Liver (tissue), 9 donors: ENCODE data around the gene CIB1. TPM values are rescaled to one million over a fixed set of nuclear protein-coding genes. Genes with fewer than 3 reads are reported as not detected.

Experiments used
- DNase-seq: peaks from one replicate; pipeline ENCODE4 v3.0.0-alpha.2; 2017; ENCODE audit warnings: low spot score
- H3K27ac ChIP-seq, 2 donors: one replicate each; pipeline ENCODE4 v1.7.0; 2013; ENCODE audit warnings: inconsistent platforms in 2 of 2, low read length in 2 of 2, control low read depth in 1 of 2, low read depth in 1 of 2, mild to moderate bottlenecking in 1 of 2
- H3K27me3 ChIP-seq, 4 donors: one replicate each; pipeline versions ENCODE4 v1.6.1 to v1.7.0; 2013; ENCODE audit warnings: low read length in 3 of 4, inconsistent platforms in 1 of 4, mild to moderate bottlenecking in 1 of 4, moderate library complexity in 1 of 4; ENCODE audit not compliant: control insufficient read depth in 4 of 4, insufficient read depth in 4 of 4
- H3K36me3 ChIP-seq, 4 donors: one replicate each; pipeline versions ENCODE4 v1.6.1 to v1.7.0; 2013; ENCODE audit warnings: low read length in 3 of 4, mild to moderate bottlenecking in 3 of 4, low read depth in 1 of 4, moderate library complexity in 1 of 4; ENCODE audit not compliant: control insufficient read depth in 4 of 4, insufficient read depth in 3 of 4
- H3K4me1 ChIP-seq, 4 donors: one replicate each; pipeline versions ENCODE4 v1.6.1 to v1.7.0; 2013; ENCODE audit warnings: low read length in 3 of 4, mild to moderate bottlenecking in 3 of 4, moderate library complexity in 1 of 4; ENCODE audit not compliant: control insufficient read depth in 4 of 4, insufficient read depth in 4 of 4
- H3K4me3 ChIP-seq, 3 donors: one replicate each; pipeline versions ENCODE4 v1.6.1 to v1.7.0; 2013; ENCODE audit warnings: low read length in 3 of 3, control low read depth in 1 of 3, low read depth in 1 of 3, mild to moderate bottlenecking in 1 of 3
- H3K9ac ChIP-seq, 2 donors: one replicate each; pipeline ENCODE4 v1.7.0; 2013; ENCODE audit warnings: low read length in 2 of 2, mild to moderate bottlenecking in 2 of 2, moderate library complexity in 2 of 2, control low read depth in 1 of 2, low read depth in 1 of 2
- H3K9me3 ChIP-seq, 4 donors: one replicate each; pipeline versions ENCODE4 v1.6.1 to v1.7.0; 2013; ENCODE audit warnings: low read length in 3 of 4; ENCODE audit not compliant: control insufficient read depth in 4 of 4
- ATF3 ChIP-seq: IDR thresholded peaks from 2 replicates; pipeline ENCODE4 v1.6.1; 2016; ENCODE audit warnings: antibody characterized with exemption
- CTCF ChIP-seq: fragments of 150-350 bp; IDR thresholded peaks from 2 replicates; pipeline ENCODE4 v1.5.1; 2017; ENCODE audit warnings: improper control_type of control experiment, low read depth, low read length; ENCODE audit not compliant: missing input control
- EGR1 ChIP-seq, 2 donors: IDR thresholded peaks; 2 replicates each; pipeline ENCODE4 v1.6.1; 2016 to 2018; ENCODE audit warnings: antibody characterized with exemption in 2 of 2, low read depth in 2 of 2
- FOXA1 ChIP-seq: IDR thresholded peaks from 2 replicates; pipeline ENCODE4 v1.6.1; 2016; ENCODE audit warnings: antibody characterized with exemption
- GABPA ChIP-seq, 2 donors: IDR thresholded peaks in 1 of 2; conservative IDR thresholded peaks in 1 of 2; 2 replicates each; pipeline ENCODE4 v1.6.1; 2016; ENCODE audit warnings: antibody characterized with exemption in 2 of 2, mild to moderate bottlenecking in 1 of 2, moderate library complexity in 1 of 2
- HNF4A ChIP-seq, 2 donors: conservative IDR thresholded peaks; 2 replicates each; pipeline ENCODE4 v1.6.1; 2016; ENCODE audit warnings: antibody characterized with exemption in 2 of 2, mild to moderate bottlenecking in 2 of 2
- HNF4G ChIP-seq: IDR thresholded peaks from 2 replicates; pipeline ENCODE4 v1.6.1; 2016; ENCODE audit warnings: antibody characterized with exemption
- JUND ChIP-seq, 2 donors: IDR thresholded peaks; 2 replicates each; pipeline ENCODE4 v1.6.1; 2016; ENCODE audit warnings: antibody characterized with exemption in 2 of 2
- MAX ChIP-seq: IDR thresholded peaks from 2 replicates; pipeline ENCODE4 v1.6.1; 2016; ENCODE audit warnings: antibody characterized with exemption
- NR2F2 ChIP-seq: IDR thresholded peaks from 2 replicates; pipeline ENCODE4 v1.6.1; 2016; ENCODE audit warnings: antibody characterized with exemption
- REST ChIP-seq: IDR thresholded peaks from 2 replicates; pipeline ENCODE4 v1.6.1; 2016; ENCODE audit warnings: antibody characterized with exemption, mild to moderate bottlenecking
- RXRA ChIP-seq, 2 donors: IDR thresholded peaks; 2 replicates each; pipeline ENCODE4 v1.6.1; 2017 to 2018; ENCODE audit warnings: antibody characterized with exemption in 2 of 2, mild to moderate bottlenecking in 1 of 2
- SP1 ChIP-seq: IDR thresholded peaks from 2 replicates; pipeline ENCODE4 v1.6.1; 2018; ENCODE audit warnings: antibody characterized with exemption, mild to moderate bottlenecking
- TAF1 ChIP-seq: conservative IDR thresholded peaks from 2 replicates; pipeline ENCODE4 v1.6.1; 2016; ENCODE audit warnings: antibody characterized with exemption, mild to moderate bottlenecking
- YY1 ChIP-seq: IDR thresholded peaks from 2 replicates; pipeline ENCODE4 v1.6.1; 2016; ENCODE audit warnings: antibody characterized with exemption, mild to moderate bottlenecking
- ZBTB33 ChIP-seq: IDR thresholded peaks from 2 replicates; pipeline ENCODE4 v1.6.1; 2016; ENCODE audit warnings: antibody characterized with exemption
- WGBS: extraction: QIAGEN DNeasy Blood & Tissue Kit; methylation state at CpG from one replicate; pipeline ENCODE4 v1.1.7; 2013; 5-methylcytosine and 5-hydroxymethylcytosine counted together
- polyA plus RNA-seq, 2 donors: library from polyadenylated mRNA; stranded (reverse) in 1 of 2; unstranded in 1 of 2; fragments of 200-250 nt in 1 of 2; fragments of >200 nt in 1 of 2; fragmentation: Nextera tagmentation in 1 of 2; extraction: Ambion mirVana in 1 of 2; gene quantifications; one replicate each; pipeline versions ENCODE4 v1.2.1 to v1.2.3, GENCODE V29; 2013 to 2015
- total RNA-seq, 2 donors: library from RNA; depleted of rRNA; stranded (reverse); fragments of >200 nt; gene quantifications; one replicate each; pipeline ENCODE4 v1.2.3, GENCODE V29; 2014
- donor health status: healthy.
- donor health status: healthy.
- donor health status: healthy.
- donor health status: healthy.
- donor health status: healthy.

Gene CIB1
- total and polyA plus RNA-seq, 4 donors = 14.9 to 107 (median 49.3) TPM

- WGBS = 3% methylated on average over 67 of the region's 67 CpGs
- H3K4me3 ChIP-seq = peak overlapping the region; percentile 75 to 94 (median 91)
- TF ChIP-seq ZBTB33 (no peak), TAF1 (no peak), JUND (IDR thresholded peaks at IDR 0.05) (no peak), HNF4A (conservative IDR thresholded peaks at IDR 0.05) (peak in 1 of 2 donors; percentile 0), REST (no peak), YY1 (no peak), NR2F2 (no peak), MAX (no peak), HNF4G (no peak), CTCF (no peak), ATF3 (no peak), GABPA (IDR thresholded peaks at IDR 0.05 in 1 of 2, conservative IDR thresholded peaks at IDR 0.05 in 1 of 2) (no peak), EGR1 (IDR thresholded peaks at IDR 0.05; ENCODE audit: low read depth in 2 of 2) (no peak), RXRA (IDR thresholded peaks at IDR 0.05) (peak in 1 of 2 donors; percentile 12), SP1 (no peak), FOXA1 (no peak)
- H3K27me3 ChIP-seq = no peaks in the 10 kb centered on the region
- H3K9ac ChIP-seq = peak overlapping the region; percentile 18 to 36
- H3K9me3 ChIP-seq = no peaks in the 10 kb centered on the region
- no peaks in the 10 kb centered on the region for H3K36me3 ChIP-seq
- peaks cover 7 to 40% (median 23%) of the 10 kb centered on the region in 4 donors for H3K4me1 ChIP-seq
- peak overlapping the region; percentile 88 to 96 for H3K27ac ChIP-seq
- DNase-seq = peak; percentile 89
Observed at GRCh38 chr15:90184786-90185704, 48.7 kb downstream of the CIB1 start.
